Measurements from ENCODE around the gene FAXDC2.

- TF ChIP-seq POLR2A (IDR thresholded peaks at IDR 0.05) = no peak
- no peak for TF ChIP-seq CTCF (IDR thresholded peaks at IDR 0.05)
These were observed 14.2 kb downstream of the FAXDC2 start for GRCh38 chr5:154836225-154836624.

Data from uterus (tissue), 2 donors.